Anterior cingulate cortex (tissue), 58 donors: ENCODE results near the gene RERG.

Experiments
- DNase-seq, 58 donors: peaks; one replicate each; lab custom pipeline; 2025; lab: John Stamatoyannopoulos, UW

Gene RERG

DNA sequence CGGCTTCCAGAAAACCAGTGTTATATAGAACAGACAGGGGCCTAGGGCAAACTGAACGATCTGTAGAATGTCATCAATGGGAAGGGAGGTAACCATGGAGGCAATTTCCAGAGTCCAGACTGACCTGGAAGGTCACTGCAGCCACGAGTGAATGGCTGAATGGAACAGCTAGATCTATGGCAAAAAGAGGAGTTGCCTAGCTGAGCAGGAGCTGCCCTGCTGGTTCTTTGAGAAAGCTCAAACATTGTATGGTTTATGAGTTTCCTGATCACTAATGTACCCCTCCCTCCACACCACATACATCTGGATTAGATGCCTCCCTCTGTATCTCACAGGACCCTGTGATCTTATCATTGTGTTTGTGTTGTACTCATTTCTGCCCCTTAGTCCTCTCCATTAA is 1.0 kb upstream of the RERG start:
- no peak for DNase-seq

- no peak for DNase-seq
These were observed 766 bp downstream of the RERG start for GRCh38 chr12:15220451-15220850.

DNA sequence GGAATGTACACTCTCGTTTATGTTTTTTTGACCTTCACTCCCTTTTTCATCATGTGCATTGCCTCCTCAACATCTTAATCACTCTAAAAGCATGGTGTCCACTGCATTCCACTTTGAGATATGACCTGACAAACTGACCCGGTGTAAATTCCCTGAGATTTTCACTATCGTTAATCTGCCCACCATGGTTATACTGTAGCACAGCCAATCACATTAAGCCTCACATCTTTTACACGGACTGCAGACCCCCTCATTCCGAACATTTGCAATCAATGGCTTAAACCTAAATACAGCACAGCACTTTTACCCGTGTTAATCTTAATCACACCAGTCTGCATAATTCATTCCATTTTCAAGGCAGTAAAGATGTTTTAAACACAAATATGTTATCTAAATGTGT is 2.4 kb downstream of the RERG start:
- no peak for DNase-seq

DNA sequence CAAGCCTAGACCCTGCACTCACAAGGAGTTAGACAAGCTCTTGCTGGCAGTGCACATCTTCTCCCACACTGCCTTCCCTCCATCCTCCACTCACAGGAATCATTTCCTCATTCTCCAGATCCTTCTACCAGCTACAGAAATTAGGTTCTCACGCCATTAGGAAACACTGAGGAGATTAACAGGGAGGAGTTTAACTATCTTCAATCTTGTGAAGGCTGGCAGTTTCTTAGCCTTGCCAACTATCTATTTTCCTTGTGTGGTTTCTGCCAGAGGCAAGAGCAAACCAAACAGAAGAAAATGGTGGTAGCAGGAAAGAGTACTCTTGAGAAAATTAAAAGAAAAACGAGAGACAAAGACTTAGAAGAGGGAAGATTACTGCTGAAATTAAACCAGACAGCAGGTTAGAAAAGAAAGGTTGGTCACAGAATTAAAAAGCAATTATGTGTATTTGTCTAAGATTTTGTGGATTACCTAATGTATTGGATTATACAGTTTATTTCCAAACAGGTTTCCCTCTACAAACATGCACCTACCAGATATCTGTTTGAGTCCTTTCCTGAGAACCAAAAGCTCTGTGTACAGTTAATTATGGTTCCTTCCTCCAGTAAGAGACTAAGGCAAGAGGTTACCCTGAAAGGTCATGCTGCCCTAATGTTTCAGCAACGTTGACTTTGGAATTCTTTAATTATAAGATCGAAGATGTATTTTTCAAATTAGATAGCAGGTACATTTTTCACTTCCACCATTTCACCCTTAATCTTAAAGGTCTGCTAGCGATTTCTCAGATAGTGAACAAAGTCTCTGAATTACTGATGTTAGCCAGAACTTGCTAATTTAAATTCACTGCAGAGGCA is 5.0 kb downstream of the RERG start:
- no peak for DNase-seq

GRCh38 chr12:15214851-15215601 is 6.2 kb downstream of the RERG start:
- no peak for DNase-seq

GRCh38 chr12:15212930-15213329 is 8.3 kb downstream of the RERG start:
- no peak for DNase-seq

DNA sequence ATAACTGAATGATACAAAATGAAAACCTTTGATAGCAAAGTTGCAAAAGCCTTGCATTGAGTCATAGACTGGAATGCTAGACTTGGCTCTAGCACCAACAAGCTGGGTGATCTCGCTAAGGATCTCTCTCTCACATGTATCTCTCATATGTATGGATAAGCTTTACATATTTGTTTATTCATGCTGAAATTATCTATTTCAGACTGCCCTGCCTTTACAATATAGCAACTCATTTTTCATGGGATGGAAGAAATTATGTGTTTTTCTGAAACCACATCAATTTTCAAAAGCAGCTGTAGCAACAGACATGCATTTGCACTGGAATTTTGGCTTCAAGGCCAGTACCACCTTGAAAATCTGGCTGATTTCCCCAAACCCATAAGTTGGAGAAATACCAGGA is 11.4 kb downstream of the RERG start:
- DNase-seq, result no peak

DNA sequence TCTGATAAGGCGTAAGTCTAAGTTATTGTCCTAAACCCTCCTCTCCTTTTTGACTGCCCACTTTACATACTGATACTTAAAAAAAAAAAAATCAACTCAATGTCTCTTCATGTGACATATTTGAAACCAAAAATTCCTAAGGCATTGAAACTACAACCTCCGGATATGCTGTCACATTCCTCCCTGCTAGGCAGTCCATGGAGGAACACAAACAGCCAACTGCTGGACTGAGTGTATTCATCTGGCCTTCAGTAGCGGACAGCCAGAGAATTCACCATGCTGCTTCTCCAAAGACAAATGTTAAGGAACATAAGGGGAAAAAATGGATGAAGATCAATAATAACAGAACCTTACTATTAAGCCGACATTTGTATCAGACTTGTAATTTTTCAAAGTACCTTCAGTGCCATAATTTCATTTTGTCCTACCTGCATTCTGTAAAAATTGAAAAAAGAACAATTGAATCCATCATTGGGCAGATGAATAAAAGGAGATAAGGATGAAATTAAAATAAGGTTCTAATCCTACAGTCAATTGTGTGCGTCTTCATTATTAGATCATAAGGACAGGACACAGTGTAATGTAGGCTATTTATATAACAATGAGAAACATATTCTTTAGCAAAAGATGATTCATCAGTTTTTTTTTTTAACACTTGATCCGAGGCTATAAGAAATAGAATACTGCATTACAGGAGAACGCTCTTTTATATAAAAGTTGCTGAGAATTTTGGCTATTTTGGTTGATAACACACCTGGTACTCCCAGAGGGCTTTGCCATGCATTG is 12.2 kb downstream of the RERG start:
- no peak for DNase-seq

GRCh38 chr12:15208140-15208539 is 13.1 kb downstream of the RERG start:
- no peak for DNase-seq

DNA sequence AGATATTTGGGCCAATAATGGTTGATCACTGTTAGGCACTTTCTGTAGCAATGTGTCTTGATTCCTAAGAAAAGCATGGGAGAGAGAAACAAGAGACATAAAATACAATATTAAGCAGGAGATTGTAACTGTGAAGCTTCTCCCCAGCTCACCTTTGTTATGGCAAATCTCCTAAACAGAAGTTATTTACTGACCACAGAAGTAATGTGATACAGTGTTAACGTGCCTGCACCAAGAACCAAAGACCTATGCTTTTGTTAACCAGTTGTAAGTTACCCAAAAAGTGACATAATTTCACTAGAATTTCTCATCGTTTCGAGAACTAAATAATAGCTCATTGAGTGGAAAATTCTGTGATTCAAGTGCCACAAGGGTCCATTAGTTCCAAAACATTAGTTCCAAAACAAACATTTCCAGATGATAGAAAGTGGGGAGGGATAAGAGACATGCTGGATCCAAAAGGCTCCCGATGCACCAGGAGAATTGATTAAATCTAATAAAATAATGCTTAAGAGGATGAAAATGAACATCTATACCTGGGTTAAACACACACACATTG is 14.3 kb downstream of the RERG start:
- no peak for DNase-seq

DNA sequence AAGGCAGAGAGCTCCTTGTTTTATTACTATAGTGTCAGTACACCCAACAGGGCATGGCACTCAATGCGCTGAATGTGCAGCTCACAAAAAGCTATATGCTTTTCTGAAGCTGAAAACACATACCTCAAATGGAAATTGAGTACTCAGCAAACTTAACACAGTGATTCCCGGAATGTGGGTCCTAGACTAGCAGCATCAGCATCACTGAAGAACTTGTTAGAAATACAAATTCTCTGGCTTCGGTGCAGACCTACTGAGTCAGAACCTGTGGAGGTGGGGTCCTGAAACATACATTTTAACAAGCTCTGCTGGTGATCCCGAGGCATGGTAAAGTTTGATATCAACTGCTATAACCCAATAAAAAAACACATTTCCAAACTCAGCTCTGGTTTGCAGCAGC is 14.9 kb downstream of the RERG start:
- DNase-seq, result no peak

GRCh38 chr12:15205341-15206010 is 15.7 kb downstream of the RERG start:
- no peak for DNase-seq

DNA sequence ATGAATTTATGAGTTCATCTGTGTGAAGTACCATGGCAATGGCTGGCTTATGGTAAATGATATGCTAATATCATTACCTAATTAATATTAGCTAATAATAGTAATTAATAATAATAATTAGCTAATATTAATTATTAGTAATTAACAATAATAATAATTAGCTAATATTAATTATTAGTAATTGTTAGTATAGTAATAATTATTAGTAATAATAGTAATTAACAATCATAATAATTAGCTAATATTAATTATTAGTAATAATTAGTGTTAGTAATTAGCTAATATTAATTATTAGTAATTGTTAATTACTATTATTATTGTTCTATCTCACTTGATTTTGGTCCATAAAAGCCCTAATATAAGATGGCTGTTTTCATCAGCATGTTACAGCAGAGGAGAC is 19.8 kb downstream of the RERG start:
- DNase-seq, result no peak

- no peak for DNase-seq
These were observed 20.2 kb downstream of the RERG start for GRCh38 chr12:15201056-15201455.

DNA sequence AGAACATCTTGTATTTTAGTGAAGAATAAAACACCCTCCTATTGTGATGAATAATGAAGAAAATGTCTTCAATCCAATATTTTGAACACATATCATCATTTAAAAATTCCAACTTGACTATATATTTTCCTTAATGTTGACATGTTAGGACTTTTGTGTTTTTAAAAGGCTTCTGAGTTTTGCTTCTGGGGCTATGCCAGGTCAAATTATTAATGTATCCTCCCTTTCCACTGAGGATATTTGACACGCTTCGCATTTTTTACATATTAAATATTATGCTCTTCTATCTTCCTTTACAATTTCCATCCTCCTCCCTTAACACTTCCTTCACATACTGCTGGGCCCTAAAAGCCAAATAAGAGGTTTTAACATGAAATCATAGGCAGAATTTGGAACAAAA is 20.6 kb downstream of the RERG start:
- no peak for DNase-seq

GRCh38 chr12:15199930-15200329 is 21.3 kb downstream of the RERG start:
- DNase-seq, result no peak

GRCh38 chr12:15196678-15197505 is 24.3 kb downstream of the RERG start:
- no peak for DNase-seq

DNA sequence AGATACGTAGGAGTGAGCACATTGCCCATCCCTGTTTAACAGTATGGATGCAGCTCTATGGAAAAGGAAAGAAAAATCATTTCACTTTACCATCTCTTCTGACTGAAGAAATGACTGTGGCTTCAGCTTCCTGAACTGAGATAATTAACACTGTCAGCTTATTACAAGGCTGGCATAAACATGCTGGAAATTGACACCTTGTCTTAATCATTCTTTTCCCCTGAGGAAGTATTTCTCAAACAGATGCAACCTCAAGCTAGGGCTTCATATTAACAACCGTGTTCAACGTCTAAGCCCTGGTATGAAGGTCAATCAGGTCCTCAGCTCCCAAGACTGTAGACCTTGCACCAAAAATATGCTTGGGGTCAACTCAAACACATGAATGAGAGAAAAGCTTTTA is 25.0 kb downstream of the RERG start:
- DNase-seq, result no peak
